NCI-H2171 (cell line): ENCODE measurements around the gene ALPK3.

Experiments
- DNase-seq: peaks from one replicate; lab custom pipeline; 2025; lab: John Stamatoyannopoulos, UW

The ALPK3 gene

DNA sequence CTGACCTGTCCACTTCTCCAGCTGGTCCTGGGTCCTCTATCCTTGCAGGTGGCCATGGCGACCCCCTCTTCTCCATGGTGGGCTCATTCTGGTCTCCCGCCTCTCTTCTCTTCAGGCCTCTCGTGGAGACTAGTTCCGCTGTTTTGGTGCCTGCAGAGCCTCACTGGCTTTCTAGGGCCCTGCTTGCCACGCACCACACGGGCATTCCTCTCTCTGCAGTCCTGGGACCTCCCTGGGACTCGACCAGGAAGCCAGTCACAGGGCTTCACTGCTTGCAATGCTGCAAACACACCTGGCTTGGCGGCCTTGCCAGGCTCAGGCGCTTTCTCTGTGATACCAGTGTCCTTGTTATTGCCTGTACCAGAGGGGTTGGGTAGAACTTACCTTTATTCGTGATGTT is 76.5 kb downstream of the ALPK3 start:
- DNase-seq: no peak

- no peak for DNase-seq
Observed at GRCh38 chr15:84894736-84895425, 77.7 kb downstream of the ALPK3 start.

GRCh38 chr15:84898761-84899160 is 81.6 kb downstream of the ALPK3 start:
- no peak for DNase-seq

DNA sequence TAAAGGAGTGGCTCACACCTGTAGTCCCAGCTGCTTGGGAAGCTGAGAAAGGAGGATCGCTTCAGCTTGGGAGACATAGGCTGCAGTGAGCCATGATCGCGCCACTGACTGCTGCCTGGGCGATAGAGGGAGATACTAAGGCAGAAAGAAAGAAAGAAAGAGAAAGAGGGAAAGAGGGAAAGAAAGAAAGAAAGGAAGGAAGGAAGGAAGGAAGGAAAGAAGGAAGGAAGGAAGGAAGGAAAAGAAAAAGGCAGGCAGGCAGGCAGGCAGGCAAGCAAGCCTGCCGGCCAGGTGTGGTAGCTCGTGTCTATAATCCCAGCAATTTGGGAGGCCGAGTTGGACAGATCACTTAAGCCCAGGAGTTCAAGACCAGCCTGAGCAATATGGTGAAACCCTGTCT is 82.6 kb downstream of the ALPK3 start:
- no peak for DNase-seq

DNA sequence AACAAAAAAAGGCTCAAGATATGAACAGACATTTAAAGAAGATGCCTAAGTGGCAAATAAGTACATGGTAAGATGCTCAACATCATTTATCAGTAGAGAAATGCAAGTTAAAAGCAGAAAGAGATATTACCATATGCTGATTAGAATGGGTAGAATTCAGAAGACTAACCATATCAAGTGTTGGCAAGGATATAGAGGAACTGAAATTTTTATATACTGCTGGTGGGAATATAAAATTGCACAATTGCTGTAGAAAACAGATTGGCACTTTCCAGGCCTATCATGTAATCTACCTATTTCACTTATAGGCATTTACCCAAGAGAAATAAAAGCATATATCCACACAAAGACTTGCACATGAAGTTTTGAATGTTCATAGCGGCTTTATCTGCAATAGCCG is 84.4 kb downstream of the ALPK3 start:
- DNase-seq: no peak

DNA sequence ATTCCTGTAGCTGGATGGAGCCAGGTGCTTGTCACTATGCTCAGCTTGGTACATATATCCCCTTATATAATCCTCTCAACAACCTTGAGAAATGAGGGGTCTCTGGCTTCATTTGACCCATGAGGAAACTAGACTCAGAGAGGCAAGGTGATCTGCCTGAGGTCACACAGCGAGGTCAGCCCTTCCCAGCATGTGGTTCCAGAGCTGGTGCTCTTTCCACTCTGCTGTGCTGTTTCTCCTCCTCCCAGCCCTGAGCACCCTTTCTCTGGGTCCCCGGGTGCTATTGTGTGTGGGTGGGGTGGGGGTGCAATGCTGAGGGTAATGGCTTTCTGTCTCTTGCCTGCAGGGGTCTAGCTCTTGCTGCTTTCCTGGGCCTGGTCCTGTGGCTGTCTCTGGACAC is 86.6 kb downstream of the ALPK3 start:
- DNase-seq: no peak

DNA sequence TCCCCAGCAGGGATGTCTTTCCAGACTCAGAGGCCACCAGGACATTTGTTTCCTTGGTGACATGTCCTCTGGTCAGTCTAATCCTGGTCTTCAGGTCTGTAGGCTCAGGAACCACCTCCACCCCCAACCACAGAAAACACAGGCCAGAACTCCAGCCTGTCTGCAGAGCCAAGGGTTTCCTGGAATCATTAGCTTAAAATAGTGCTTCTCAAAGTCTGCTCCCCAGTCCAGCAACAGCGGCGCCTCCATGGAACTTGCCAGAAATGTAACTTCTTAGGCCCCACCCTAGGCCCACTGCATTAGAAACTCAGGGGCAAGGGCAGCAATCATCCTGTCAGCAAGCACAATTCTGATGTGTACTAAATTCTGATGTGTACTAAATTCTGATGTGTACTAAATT is 87.3 kb downstream of the ALPK3 start:
- no peak for DNase-seq

DNA sequence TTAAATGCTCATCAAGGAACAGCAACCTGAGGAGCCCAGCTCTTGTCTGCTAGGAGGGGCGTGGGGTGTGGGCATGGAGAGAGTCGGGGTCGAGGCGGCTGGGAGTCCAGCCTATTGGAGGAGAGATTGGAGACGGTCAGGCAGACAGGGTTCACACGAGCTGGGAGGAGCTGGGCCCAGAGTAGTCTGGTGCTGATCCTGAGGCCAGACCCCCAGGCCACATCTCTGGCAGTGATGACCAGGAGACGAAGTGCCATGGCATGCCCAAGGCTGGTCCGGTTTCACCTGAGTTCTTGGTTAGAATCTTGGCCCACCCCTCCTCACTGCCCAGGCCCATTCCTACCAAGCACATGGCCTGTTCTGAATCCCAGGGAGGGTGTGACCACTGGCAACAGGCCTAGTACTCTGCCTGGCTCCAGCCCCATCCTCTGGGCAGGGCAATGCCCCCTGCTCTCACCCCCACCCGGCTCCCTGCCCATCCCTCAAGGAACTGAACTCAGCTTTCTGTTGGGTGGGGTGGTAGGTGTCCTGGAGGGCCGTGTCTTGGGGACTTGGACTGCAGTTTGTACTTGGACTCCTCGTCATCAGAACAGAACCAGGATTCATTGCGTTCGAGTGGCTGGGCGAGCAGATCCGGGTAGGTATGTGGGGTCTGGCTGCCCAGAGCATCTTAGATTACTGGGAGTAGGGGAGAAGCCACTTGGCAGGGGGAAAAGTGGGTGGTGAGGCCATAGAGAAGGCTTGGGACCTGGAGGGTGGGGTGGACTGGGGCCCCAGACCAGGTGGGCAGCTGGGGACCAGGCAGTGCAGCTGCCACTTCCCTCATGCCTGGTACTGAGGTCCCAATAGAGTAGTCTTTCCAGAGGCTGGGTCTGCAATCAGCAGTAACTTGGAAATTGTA is 88.1 kb downstream of the ALPK3 start:
- no peak for DNase-seq

DNA sequence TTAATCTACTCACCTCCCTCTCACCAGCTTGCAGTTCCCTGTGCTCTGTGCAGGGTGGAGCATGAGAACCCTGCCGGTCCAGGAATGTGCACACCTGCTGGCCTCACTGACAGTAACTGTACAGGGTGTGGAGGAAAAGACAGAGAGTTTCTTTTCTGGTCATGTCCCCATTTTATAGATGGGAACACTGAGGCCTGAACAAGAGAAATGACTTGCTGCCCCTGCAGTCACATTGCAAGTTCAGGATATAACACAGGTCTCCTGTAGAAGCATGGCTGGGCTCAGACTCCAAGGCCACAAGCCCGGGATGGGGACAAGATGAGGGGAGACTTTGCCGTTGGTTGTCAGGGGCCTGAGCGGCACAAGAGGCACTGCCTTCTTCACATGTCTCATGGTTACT is 90.6 kb downstream of the ALPK3 start:
- DNase-seq: no peak

- no peak for DNase-seq
Observed at GRCh38 chr15:84908564-84908963, 91.4 kb downstream of the ALPK3 start.

GRCh38 chr15:84909029-84909428 is 91.9 kb downstream of the ALPK3 start:
- no peak for DNase-seq

GRCh38 chr15:84909782-84910181 is 92.6 kb downstream of the ALPK3 start:
- DNase-seq: no peak

DNA sequence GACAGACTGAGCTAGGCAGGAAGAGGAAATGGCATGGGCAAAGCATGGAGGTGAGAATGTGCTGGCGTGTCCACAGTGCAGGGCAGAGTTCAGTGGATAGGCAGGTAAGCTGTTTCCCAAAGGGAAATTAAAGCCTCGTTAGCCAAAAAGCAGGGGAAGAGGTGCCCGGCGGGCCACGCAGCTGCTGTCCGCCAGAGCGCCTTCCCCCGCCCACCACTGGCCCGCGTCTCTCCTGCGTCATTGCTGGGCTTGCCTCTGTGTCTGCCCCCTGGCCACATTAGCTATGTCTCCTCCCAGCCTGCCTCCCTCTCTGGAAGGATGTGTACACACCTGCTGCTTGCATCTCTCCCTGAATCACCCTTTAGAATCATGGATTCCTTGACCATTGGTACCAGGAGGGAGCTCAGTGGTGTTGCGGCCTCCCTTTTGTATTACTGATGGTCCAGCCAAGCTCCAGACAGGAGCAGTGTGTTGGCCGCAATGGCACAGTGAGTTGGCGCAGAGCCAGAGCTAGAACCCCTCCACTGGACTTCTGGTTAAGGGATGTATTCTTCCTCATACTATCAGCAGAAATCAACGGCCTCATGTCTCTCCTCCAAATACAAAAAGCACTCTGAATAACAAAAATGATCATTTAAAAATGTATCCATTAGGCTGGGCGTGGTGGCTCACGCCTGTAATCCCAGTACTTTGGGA is 93.9 kb downstream of the ALPK3 start:
- DNase-seq: no peak

- no peak for DNase-seq
Observed at GRCh38 chr15:84911879-84912660, 94.9 kb downstream of the ALPK3 start.

DNA sequence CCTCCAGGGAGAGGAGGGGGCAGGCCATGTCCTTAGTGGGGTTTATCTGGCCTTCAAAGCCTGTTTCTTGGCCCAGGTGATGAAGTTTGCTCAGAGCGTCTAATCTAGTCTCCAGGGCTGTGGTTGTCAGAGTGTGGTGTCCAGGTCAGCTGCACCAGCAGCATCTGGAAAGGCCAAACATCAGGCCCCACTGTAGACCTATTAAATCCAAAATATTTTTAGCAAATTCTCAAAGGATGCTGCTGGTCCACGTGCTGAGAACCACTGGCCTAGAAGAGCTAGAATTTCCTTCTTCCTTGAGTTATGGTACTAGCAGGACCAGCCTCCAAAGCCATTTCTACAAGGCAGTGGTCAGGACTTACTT is 96.2 kb downstream of the ALPK3 start:
- DNase-seq: no peak

DNA sequence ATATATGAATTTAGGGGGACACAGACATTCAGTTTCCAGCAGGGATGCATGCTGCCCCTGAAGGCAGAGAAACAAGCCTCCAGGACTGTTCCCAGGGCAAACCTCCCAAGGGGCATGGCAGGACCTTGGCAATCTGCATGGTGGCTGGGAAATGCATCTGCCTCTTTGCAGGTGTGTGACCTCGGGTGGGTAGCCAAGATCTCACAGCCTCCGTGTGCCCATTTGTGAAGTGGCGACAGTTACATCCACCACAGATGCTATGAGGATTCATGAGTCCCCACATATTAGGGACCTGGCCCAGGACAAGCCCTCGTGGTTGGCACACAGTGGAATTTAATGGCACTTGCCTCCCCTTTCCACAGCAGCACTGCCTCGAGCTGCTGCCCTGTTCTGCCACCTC is 97.2 kb downstream of the ALPK3 start:
- no peak for DNase-seq

GRCh38 chr15:84914909-84915605 is 97.9 kb downstream of the ALPK3 start:
- DNase-seq: peak; percentile 15

- no peak for DNase-seq
Observed at GRCh38 chr15:84915606-84915958, 98.4 kb downstream of the ALPK3 start.

GRCh38 chr15:84917452-84917851 is 100.3 kb downstream of the ALPK3 start:
- DNase-seq: no peak

DNA sequence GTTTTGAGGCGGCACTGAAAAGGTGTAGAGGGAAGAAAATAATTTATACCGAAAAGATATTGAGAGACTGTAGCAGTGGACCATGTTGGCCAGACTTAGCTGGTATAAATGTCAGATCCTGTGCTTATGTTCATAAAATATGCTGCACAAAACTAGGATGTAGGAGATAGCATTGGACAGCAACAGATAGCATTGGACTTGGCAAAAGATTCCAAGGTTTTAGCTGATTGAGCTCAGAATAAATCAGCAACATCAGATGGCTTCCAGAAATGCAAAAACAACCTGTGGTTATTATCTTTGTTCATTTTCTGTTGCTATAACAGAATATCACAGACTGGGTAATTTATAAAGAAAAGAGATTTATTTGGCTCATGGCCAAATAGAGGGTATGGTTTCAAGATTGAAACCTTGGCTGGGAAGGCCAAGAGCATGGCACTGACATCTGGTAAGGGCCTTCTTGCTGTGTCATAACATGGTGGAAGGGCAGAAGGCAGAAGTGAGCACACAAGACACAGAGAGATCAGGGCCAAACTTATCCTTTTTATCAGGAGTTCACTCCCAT is 102.0 kb downstream of the ALPK3 start:
- DNase-seq: peak; percentile 4

GRCh38 chr15:84921121-84921520 is 104.0 kb downstream of the ALPK3 start:
- no peak for DNase-seq
